Measurements from ENCODE around the gene WWOX.
A peak's percentile ranks its signal among the peaks of the same experiment; 100 is the strongest.

WWOX gene

DNA sequence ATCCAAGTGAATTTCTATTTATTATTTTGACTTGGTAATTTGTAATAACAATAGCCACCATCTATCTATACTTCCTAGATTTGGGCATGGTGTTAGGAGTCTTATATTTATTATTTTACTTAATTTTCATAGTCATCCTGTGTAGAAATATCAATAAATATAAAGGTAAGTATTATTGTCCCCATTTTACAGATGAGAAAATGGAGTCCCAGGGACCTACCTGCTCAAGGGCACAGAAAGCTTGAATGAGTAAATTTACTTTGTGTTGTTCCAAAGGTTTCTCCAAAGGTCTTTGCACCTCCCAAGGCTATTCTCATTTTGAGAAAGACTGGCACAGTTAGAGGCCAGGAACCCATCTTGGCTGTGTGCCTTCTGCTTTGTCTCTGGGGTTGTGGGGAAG is 738.3 kb downstream of the WWOX start:
- DNase-seq (ENCODE audit: low spot score in 2 of 2) (no peak), ATAC-seq (replicated peaks; ENCODE audit: extremely low read depth, poor library complexity, severe bottlenecking) (no peak)
- Mint-ChIP-seq H3K4me3 (no peak overlapping the region), H3K4me1 (no peaks in the 10 kb centered on the region), H3K9me3 (no peaks in the 10 kb centered on the region), H3K27ac (ENCODE audit: low read depth) (no peak overlapping the region), H3K27me3 (no peaks in the 10 kb centered on the region), H3K36me3 (ENCODE audit: insufficient read depth) (no peaks in the 10 kb centered on the region)

DNA sequence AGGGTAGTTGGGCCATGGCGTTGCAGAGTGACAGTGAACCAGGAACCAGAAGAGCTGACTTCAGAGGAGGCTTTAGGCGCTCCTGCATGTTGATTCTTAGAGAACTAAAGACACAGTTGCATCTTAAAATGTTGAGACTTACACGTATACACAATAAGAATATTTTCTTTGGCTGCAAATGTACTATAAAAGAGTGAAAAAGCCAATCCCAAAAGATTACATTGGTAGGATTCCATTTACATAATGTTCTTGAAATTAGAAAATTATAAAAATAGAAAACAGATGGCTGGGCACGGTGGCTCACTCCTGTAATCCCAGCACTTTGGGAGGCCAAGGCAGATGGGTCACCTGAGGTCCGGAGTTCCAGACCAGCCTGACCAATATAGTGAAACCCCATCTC is 738.8 kb downstream of the WWOX start:
- Mint-ChIP-seq H3K36me3 (ENCODE audit: insufficient read depth) (no peaks in the 10 kb centered on the region), H3K4me3 (no peak overlapping the region), H3K9me3 (no peaks in the 10 kb centered on the region), H3K4me1 (no peaks in the 10 kb centered on the region), H3K27me3 (no peaks in the 10 kb centered on the region), H3K27ac (ENCODE audit: low read depth) (peak overlapping the region; percentile 33)
- ATAC-seq (replicated peaks; ENCODE audit: extremely low read depth, poor library complexity, severe bottlenecking) (no peak), DNase-seq (ENCODE audit: low spot score in 2 of 2) (no peak)

DNA sequence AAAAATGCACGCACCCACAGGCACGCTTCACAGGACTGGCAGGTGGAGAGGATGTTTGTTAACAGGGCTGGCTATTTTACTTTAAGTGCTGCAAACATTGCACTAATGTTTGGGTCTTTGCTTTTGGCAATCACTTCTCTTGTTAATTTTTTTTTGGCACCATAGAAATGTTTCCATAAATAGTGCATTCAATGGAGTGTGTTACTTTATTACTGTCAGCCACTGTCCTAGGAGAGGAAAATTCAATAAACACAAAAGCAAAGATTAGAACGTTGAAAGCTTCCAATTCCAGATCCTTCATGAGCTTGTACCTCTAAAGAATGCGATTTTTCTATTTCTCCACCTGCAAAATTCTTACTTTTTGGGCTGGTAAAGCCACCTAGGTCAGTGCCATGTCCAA is 743.5 kb downstream of the WWOX start:
- H3K4me1 Mint-ChIP-seq = no peaks in the 10 kb centered on the region
- no peak overlapping the region for H3K27ac Mint-ChIP-seq (ENCODE audit: low read depth)
- no peaks in the 10 kb centered on the region for H3K9me3 Mint-ChIP-seq
- DNase-seq (ENCODE audit: low spot score in 2 of 2) (no peak), ATAC-seq (replicated peaks; ENCODE audit: extremely low read depth, poor library complexity, severe bottlenecking) (no peak)
- no peaks in the 10 kb centered on the region for H3K27me3 Mint-ChIP-seq
- H3K4me3 Mint-ChIP-seq = no peak overlapping the region
- no peaks in the 10 kb centered on the region for H3K36me3 Mint-ChIP-seq (ENCODE audit: insufficient read depth)

DNA sequence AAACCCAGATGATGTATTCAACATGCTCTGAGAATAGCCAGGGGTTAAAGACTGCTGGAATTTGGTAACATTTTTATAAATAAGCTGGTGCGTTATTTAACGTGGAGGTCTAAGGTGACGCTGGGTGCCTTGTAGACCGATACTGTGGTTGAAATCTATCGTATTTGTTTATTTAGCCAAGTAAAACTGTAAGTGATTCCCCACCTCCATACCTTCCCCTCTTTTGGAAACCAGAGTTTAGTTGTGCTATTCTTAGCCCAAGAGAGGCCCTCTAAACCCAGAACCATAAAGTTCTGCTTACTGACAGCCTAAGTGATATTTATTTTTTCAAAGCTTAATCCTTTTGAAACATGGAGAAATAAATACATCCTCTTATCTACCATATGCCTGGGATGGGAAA is 744.5 kb downstream of the WWOX start:
- no peaks in the 10 kb centered on the region for H3K4me1 Mint-ChIP-seq
- no peaks in the 10 kb centered on the region for H3K36me3 Mint-ChIP-seq (ENCODE audit: insufficient read depth)
- no peak overlapping the region for H3K4me3 Mint-ChIP-seq
- no peaks in the 10 kb centered on the region for H3K9me3 Mint-ChIP-seq
- ATAC-seq (replicated peaks; ENCODE audit: extremely low read depth, poor library complexity, severe bottlenecking) = no peak
- DNase-seq (ENCODE audit: low spot score in 2 of 2) = no peak
- H3K27me3 Mint-ChIP-seq = no peaks in the 10 kb centered on the region
- no peak overlapping the region for H3K27ac Mint-ChIP-seq (ENCODE audit: low read depth)

DNA sequence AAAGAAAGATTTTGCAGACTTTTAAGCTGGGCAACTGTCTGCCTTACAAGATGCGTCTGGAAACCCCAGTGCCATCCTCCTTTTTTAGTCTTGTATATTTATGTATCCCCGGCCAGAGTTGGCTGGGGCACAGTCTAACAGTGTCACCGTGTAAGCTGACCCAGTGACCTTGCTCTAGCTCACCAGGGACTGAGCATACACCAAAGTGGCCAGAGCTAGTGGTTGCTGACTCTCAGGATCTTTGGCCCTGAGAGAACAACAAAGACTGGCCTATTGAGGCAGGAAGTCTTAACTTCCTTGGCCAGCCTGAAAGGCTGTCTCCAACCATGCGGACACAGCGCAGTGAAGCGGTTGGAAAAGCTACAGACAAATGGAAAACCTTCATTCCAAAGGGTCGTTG is 745.2 kb downstream of the WWOX start:
- Mint-ChIP-seq H3K4me3 (no peak overlapping the region), H3K9me3 (no peaks in the 10 kb centered on the region), H3K4me1 (no peaks in the 10 kb centered on the region), H3K27ac (ENCODE audit: low read depth) (no peak overlapping the region), H3K36me3 (ENCODE audit: insufficient read depth) (no peaks in the 10 kb centered on the region), H3K27me3 (no peaks in the 10 kb centered on the region)
- ATAC-seq (replicated peaks; ENCODE audit: extremely low read depth, poor library complexity, severe bottlenecking) (no peak), DNase-seq (ENCODE audit: low spot score in 2 of 2) (no peak)

DNA sequence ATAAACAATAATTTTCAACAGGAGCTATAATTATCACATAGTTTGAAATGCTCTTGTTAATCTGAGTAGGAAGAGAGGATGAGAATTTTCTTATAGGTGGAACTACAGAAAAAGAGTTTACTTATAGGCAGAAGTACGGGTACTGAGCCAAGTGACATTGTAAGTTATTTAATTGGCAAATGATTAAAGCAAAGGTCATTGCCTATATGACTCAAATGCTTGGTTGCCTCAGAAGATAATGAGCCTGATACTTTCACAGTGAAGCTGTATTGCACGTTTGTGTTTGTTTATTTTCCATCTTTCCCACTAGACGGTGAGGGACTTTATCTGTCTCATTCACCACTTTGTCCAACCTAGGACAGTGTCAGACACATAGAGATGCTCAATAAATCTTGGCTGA is 751.8 kb downstream of the WWOX start:
- Mint-ChIP-seq H3K27ac (ENCODE audit: low read depth) (no peak overlapping the region), H3K4me1 (no peaks in the 10 kb centered on the region), H3K36me3 (ENCODE audit: insufficient read depth) (no peaks in the 10 kb centered on the region), H3K9me3 (no peaks in the 10 kb centered on the region), H3K27me3 (no peaks in the 10 kb centered on the region), H3K4me3 (no peak overlapping the region)
- DNase-seq (ENCODE audit: low spot score in 2 of 2) = no peak
- ATAC-seq (replicated peaks; ENCODE audit: extremely low read depth, poor library complexity, severe bottlenecking) = no peak

DNA sequence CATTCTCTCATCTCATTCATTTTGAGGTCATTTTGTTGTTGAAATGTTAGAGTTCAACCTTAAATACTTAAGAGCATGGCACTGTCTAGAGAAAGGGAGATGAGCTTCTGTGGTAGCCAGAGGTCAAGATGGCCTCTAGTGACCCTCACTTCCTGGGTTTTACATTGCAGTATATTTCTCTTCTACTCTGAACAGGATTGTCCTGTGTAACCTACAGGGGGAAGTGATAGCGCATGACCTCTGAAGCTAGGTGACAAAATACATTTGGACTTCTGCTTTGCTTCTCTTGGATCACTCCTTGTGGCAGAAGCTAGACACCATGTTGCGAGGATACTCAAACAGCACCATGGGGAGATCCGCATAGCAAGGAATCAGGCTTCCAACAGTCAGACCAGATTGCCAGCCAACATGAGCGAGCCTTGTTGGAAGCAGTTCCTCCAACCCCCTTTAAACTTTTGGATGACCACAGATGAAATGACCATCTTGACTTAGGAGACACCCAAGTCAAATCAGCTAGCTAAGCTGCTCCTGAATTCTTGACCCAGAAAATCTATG is 752.7 kb downstream of the WWOX start:
- Mint-ChIP-seq H3K4me3 (no peak overlapping the region), H3K27me3 (no peaks in the 10 kb centered on the region), H3K4me1 (no peaks in the 10 kb centered on the region), H3K27ac (ENCODE audit: low read depth) (no peak overlapping the region), H3K9me3 (no peaks in the 10 kb centered on the region), H3K36me3 (ENCODE audit: insufficient read depth) (no peaks in the 10 kb centered on the region)
- DNase-seq (ENCODE audit: low spot score in 2 of 2) (no peak), ATAC-seq (replicated peaks; ENCODE audit: extremely low read depth, poor library complexity, severe bottlenecking) (no peak)

DNA sequence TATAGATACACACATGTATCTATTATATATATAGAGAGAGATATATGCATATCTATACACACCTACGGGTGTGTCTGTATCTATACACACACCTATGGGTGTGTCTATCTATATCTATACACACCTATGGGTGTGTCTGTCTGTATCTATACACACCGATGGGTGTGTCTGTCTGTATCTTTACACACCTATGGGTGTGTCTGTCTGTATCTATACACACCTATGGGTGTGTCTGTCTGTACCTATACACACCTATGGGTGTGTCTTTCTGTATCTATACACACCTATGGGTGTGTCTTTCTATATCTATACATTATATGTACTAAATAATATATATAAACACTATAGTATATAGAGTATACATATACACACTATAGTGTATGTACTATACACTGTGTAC is 762.6 kb downstream of the WWOX start:
- no peak overlapping the region for H3K27ac Mint-ChIP-seq (ENCODE audit: low read depth)
- DNase-seq (ENCODE audit: low spot score in 2 of 2) (no peak), ATAC-seq (replicated peaks; ENCODE audit: extremely low read depth, poor library complexity, severe bottlenecking) (no peak)
- no peaks in the 10 kb centered on the region for H3K4me1 Mint-ChIP-seq
- H3K9me3 Mint-ChIP-seq = no peaks in the 10 kb centered on the region
- no peaks in the 10 kb centered on the region for H3K27me3 Mint-ChIP-seq
- no peak overlapping the region for H3K4me3 Mint-ChIP-seq
- no peaks in the 10 kb centered on the region for H3K36me3 Mint-ChIP-seq (ENCODE audit: insufficient read depth)

DNA sequence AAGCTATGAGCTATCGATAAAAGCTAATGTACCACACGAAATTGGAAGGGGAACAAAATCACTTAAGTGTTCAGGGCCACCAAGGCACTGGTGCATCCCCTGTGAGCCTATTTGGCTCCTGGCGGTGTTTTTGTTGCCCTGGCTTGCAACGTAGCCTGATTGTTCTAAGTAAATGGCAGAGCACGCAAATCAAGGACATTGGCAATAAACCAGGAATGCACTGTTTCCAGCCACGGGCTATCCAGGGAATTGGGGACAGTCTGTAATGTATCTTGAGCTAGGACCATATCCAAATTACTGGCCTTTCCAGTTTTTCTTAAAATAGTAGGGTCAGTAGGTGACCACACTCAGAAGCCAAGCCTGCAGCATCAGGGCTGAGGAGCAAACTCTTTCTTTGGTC is 767.1 kb downstream of the WWOX start:
- Mint-ChIP-seq H3K27me3 (no peaks in the 10 kb centered on the region), H3K4me3 (no peak overlapping the region), H3K4me1 (no peaks in the 10 kb centered on the region), H3K9me3 (no peaks in the 10 kb centered on the region), H3K36me3 (ENCODE audit: insufficient read depth) (no peaks in the 10 kb centered on the region), H3K27ac (ENCODE audit: low read depth) (no peak overlapping the region)
- DNase-seq (ENCODE audit: low spot score in 2 of 2) (no peak), ATAC-seq (replicated peaks; ENCODE audit: extremely low read depth, poor library complexity, severe bottlenecking) (no peak)

DNA sequence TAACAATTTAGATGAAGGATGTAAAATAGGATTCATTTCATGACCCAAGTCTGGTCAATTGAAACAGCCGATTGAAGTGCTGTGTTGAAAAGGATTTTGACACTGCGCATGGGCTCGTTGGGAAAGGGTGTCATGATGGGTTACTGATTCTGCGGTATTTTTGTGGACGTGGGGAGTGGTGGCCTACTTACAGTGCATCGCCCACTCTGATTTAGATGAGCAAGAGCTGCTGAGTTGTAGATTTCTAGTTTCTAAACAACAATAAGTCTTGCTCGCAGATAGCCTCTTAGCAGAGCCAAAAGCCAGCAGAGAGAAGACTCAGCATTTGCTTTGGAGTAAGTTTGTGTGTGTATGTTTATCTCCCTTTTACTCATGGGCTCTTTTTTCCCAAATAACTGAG is 770.0 kb downstream of the WWOX start:
- Mint-ChIP-seq H3K36me3 (ENCODE audit: insufficient read depth) (no peaks in the 10 kb centered on the region), H3K27me3 (no peaks in the 10 kb centered on the region), H3K9me3 (no peaks in the 10 kb centered on the region), H3K4me1 (no peaks in the 10 kb centered on the region), H3K4me3 (no peak overlapping the region), H3K27ac (ENCODE audit: low read depth) (no peak overlapping the region)
- DNase-seq (ENCODE audit: low spot score in 2 of 2) (no peak), ATAC-seq (replicated peaks; ENCODE audit: extremely low read depth, poor library complexity, severe bottlenecking) (no peak)

DNA sequence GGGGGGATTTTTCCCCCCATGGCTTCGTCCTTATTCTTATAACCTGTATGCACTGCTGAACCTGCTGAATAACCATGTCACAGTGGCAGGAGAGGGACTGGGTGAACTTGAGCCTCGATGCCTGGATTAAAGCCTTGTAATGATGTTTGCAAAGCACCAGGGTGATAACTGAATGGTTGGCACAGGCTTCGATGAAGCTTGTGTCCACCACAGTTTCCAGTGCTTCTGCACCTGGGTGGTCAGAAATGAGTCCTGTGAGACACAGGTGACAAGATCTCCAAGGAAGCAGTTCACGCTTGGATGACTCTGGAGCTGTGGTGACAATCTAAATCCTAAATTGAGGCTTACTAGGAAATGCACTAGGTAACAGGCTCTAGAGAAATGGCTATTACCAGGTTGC is 771.8 kb downstream of the WWOX start:
- H3K27me3 Mint-ChIP-seq = no peaks in the 10 kb centered on the region
- no peak overlapping the region for H3K27ac Mint-ChIP-seq (ENCODE audit: low read depth)
- ATAC-seq (replicated peaks; ENCODE audit: extremely low read depth, poor library complexity, severe bottlenecking) = no peak
- DNase-seq (ENCODE audit: low spot score in 2 of 2) = no peak
- H3K9me3 Mint-ChIP-seq = no peaks in the 10 kb centered on the region
- H3K36me3 Mint-ChIP-seq (ENCODE audit: insufficient read depth) = no peaks in the 10 kb centered on the region
- H3K4me1 Mint-ChIP-seq = no peaks in the 10 kb centered on the region
- H3K4me3 Mint-ChIP-seq = no peak overlapping the region

DNA sequence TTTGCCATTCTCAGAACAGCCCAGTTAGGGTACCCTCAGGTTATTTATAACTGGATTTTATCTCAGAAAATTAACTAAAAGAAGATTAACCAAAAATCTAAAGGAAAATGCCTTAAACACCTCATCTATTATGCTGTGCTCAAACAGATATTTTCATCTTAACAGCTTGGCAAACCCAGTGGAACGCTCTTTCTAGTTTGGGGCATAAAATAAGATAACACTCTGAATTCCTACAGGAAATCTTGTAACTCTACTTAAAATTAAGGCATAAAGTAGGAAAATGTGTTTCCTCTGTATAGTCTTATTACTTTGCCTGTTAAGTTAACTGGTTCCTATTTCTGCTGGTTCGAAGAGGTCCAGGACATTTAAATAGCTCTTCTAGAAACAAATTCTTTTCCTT is 777.2 kb downstream of the WWOX start:
- Mint-ChIP-seq H3K4me3 (no peak overlapping the region), H3K36me3 (ENCODE audit: insufficient read depth) (no peaks in the 10 kb centered on the region), H3K9me3 (no peaks in the 10 kb centered on the region), H3K27ac (ENCODE audit: low read depth) (no peak overlapping the region), H3K27me3 (no peaks in the 10 kb centered on the region), H3K4me1 (no peaks in the 10 kb centered on the region)
- no peak for ATAC-seq (replicated peaks; ENCODE audit: extremely low read depth, poor library complexity, severe bottlenecking)
- DNase-seq (ENCODE audit: low spot score in 2 of 2) = no peak

DNA sequence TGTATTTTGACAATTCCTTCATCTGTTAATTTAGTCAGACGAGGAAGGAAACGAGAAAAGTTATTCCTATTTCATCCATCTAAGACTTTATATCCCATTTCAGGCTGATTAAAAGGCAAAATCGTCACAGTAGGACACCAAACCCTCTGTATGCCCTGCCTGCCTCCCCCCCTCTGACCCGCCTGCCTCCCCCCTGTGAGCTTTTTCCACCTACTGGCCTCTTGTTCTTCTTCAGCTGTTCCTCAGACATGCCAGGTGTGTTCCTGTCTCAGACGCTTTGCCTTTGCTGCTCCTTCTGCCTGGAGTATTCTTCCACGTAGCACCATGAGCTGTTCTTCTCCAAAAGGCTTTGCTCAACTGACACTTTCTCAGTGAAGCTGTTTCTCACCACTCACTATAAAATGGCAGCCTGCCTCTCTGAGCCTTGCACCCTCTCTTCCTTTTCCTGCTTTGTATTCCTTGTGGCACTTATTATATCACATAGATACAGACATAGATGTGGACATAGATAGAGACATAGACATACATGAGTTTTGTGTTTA is 777.7 kb downstream of the WWOX start:
- Mint-ChIP-seq H3K27me3 (no peaks in the 10 kb centered on the region), H3K4me1 (no peaks in the 10 kb centered on the region), H3K27ac (ENCODE audit: low read depth) (no peak overlapping the region), H3K4me3 (no peak overlapping the region), H3K36me3 (ENCODE audit: insufficient read depth) (no peaks in the 10 kb centered on the region), H3K9me3 (no peaks in the 10 kb centered on the region)
- DNase-seq (ENCODE audit: low spot score in 2 of 2) (no peak), ATAC-seq (replicated peaks; ENCODE audit: extremely low read depth, poor library complexity, severe bottlenecking) (no peak)

DNA sequence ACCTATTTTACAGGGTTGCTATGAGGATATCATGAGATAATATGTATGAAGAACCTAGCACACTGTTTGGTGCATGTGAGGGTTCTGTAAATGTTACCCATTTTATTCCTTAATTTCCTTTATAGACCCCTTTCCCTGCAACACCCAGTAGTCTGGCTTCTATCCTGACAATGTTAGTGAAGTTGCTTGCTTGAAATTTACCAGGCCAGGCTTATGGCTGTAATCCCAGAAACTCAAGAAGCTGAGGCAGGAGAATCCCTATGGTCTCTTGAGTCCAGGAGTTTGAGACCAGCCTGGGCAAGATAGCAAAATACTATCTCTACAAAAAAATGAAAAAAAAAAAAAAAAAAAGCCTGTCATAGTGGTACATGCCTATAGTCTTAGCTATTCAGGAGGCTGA is 779.1 kb downstream of the WWOX start:
- ATAC-seq (replicated peaks; ENCODE audit: extremely low read depth, poor library complexity, severe bottlenecking) (no peak), DNase-seq (ENCODE audit: low spot score in 2 of 2) (no peak)
- Mint-ChIP-seq H3K27me3 (no peaks in the 10 kb centered on the region), H3K4me1 (no peaks in the 10 kb centered on the region), H3K9me3 (no peaks in the 10 kb centered on the region), H3K27ac (ENCODE audit: low read depth) (no peak overlapping the region), H3K36me3 (ENCODE audit: insufficient read depth) (no peaks in the 10 kb centered on the region), H3K4me3 (no peak overlapping the region)

All from central memory CD8-positive, alpha-beta T cell (primary cell).